Stimulated activated CD4-positive, alpha-beta T cell treated with anti-CD3 and anti-CD28 coated beads, Interleukin-12 subunit alpha, Interleukin-12 subunit beta, amount 100 ng/mL, for 48 hours (primary cell): ENCODE data around the gene FSIP1.

Source experiments
- DNase-seq, 3 donors: peaks; one replicate each; pipeline ENCODE4 v3.0.0-alpha.2; 2020; ENCODE audit warnings: low read depth in 2 of 3, low spot score in 1 of 3

Gene FSIP1

GRCh38 chr15:39595338-39596221 is 187.1 kb downstream of the FSIP1 start:
- no peak for DNase-seq

DNA sequence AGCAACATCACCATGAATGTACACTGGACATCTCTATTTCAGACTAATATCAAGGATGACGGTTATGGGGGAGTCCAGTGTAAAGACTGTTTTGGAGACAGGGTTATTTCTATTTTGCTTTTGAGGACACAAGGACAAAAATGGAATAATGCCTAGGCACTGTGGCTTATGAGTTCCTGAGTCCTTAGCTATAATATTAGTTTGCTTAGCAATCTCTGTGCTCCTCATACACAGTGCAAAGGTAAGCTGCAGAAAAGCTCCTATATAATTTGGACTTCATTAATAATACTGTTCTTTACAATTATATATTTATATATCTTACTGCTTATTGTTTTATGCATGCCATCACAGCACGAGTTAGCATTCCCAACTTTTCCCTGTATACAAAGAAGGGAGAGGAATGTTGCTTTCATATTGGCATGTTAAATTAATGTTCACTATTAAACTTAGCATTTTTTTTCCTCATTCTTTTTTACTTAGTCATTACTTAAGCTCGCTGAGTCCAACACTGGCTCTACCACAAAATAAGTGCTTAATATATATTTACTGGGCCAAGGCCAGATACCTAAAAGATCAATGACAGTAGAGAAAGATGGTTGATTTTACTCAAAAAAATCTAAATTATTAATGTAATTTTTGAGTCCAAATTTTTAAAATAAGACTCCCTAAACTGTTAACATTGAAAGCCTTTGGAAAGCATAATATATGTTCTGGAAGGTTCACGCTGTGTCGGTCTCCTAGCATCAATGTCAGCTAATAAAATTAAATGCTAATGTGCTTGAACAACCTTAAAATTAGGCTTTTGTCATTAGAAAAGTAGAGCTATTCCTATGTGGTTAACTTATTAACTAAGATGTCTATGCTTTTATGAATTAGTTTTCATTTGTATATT is 187.9 kb downstream of the FSIP1 start:
- no peak for DNase-seq

- no peak for DNase-seq
Observed at GRCh38 chr15:39593656-39594445, 188.8 kb downstream of the FSIP1 start.

GRCh38 chr15:39593071-39593655 is 189.5 kb downstream of the FSIP1 start:
- DNase-seq, result no peak

- DNase-seq, result no peak
Observed at GRCh38 chr15:39592500-39592899, 190.1 kb downstream of the FSIP1 start.

GRCh38 chr15:39591896-39592315 is 190.7 kb downstream of the FSIP1 start:
- DNase-seq, result no peak

- DNase-seq, result no peak
Observed at GRCh38 chr15:39591141-39591895, 191.3 kb downstream of the FSIP1 start.

DNA sequence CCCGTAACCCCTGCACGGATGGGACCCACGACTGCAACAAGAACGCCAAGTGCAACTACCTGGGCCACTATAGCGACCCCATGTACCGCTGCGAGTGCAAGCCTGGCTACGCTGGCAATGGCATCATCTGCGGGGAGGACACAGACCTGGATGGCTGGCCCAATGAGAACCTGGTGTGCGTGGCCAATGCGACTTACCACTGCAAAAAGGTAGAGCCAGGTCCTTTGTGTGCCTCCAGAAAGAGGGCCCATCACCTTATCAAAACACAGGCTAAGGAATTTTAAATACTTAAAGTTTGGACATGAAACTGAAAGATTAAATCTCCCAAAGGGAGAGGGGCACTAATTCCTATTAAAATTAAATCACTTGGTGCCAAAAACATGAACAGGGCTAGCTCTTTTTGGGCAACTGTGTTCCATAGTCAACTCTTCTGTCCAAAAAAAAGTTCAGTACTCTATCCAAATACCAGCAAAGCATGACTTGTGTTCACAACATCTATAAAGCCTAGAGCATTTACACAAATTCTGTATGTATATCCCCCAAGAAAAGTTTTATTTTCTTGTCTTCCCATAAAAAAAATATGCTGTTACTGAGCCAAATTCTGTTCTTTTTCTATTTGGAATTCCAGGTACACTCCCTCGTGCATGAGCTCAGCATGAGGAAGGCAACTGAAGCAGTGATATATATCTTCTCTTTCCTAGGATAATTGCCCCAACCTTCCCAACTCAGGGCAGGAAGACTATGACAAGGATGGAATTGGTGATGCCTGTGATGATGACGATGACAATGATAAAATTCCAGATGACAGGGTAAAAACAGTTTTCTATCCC is 192.6 kb downstream of the FSIP1 start:
- DNase-seq, result no peak

DNA sequence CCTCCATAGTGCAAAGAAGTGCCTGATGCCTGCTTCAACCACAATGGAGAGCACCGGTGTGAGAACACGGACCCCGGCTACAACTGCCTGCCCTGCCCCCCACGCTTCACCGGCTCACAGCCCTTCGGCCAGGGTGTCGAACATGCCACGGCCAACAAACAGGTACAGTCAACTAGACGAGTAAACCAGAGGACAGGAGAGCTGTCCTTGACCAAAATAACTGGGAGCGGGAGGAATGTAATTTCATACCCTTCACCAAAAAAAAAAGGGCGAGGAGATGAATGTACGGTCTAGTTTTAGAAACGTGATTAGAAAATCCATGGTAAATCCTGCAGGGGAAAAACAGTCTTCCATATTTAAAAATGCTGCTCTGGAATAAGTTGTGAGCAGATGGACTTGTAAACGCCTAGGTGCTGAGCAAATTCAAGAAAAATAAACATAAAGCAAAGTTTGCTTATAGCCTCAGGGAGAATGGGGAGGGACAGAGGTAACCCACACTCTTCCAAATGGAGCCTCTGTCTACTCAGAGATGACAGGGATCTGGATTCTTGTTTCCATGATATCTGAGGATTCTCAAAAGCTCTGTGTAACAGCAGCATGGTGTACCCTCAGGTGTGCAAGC is 193.3 kb downstream of the FSIP1 start:
- no peak for DNase-seq

GRCh38 chr15:39588531-39589192 is 194.0 kb downstream of the FSIP1 start:
- DNase-seq, result no peak

- DNase-seq, result no peak
Observed at GRCh38 chr15:39587731-39588530, 194.7 kb downstream of the FSIP1 start.

DNA sequence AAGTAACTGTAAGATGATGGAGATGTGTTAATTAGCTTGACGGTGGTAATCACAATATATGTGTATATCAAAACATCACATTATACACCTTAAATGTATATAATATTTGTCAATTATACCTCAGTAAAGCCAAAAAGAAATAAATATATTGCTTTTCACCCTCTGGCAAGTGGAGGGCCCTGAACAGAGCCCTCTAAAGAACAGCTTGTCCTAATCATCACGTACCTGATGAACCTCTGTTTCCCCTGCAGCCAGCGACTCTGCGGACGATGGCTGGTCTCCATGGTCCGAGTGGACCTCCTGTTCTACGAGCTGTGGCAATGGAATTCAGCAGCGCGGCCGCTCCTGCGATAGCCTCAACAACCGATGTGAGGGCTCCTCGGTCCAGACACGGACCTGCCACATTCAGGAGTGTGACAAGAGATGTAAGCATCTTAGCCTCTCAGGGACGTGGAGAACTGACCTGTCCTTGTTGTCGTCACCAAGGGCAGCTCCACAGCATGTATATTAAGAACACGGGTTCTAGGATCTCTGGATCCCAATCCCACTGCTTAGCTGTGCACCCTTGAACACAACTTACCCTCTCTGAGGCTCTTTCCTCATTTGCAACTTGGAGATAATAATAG is 195.4 kb downstream of the FSIP1 start:
- no peak for DNase-seq

- no peak for DNase-seq
Observed at GRCh38 chr15:39586387-39587095, 196.1 kb downstream of the FSIP1 start.

- no peak for DNase-seq
Observed at GRCh38 chr15:39585871-39586301, 196.8 kb downstream of the FSIP1 start.

DNA sequence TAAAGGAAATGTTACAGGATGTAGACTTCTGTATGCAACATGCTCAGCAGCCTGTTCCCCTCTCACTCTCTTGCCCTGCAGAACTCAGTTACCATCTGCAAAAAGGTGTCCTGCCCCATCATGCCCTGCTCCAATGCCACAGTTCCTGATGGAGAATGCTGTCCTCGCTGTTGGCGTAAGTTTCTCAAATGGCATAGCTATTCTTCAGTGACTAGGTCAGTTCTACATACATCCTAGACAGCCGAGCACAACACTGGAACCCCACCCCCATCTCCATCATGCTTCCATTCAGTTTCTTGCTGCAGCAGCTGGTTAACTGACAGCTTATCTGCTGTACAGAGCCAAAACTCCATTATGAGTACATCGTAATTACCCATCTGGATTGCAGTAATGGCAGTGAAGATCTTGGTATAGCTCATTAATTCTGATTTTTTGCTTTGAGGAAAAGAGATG is 197.2 kb downstream of the FSIP1 start:
- no peak for DNase-seq
